CD4-positive, alpha-beta T cell treated with Interleukin-4 for 4 hours (primary cell): Measurements from ENCODE around the gene RHBDD3.

Experiments
- DNase-seq: peaks from one replicate; pipeline ENCODE4 v3.0.0-alpha.2; 2020

Gene RHBDD3

DNA sequence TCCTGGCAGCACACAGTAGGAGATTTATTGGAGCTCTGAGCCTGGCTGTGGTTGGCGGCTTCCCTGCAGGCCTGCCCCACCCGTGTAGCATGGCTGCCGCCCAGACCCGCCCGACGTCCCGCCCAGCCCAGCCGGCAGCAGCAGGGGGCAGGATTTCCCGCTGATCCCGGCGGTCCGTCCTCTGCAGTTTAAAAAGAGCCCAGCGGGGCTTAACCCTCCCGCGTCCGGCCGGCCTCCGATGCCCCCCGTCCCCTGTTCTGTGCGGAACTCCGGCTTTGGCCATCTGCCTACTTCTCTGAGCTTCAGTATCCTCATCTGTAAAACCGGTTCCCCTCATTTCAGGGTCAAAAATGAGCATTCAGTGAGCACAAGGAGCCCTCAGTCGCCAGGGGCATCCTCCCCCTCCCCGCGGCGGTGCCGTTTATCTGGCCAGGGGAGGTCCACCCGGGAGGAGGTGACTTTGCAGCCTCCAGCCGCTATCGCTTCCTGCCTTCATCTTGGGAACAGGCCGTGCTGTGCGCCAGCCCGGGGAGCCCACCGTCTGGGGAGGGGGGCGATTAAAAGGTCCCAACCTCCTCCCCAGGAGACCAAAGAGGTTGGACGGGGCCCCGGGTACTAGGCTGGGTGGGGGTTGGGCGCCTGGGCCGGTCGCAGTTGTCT lies 38.5 kb upstream of the RHBDD3 start, which contains the start of gene GAS2L1:
Gene GAS2L1, plus strand, starts transcription at position 476 of the 660 bp plus-strand sequence. CDS start 1,456 bp downstream, outside the sequence.
- DNase-seq, result peak; percentile 15

DNA sequence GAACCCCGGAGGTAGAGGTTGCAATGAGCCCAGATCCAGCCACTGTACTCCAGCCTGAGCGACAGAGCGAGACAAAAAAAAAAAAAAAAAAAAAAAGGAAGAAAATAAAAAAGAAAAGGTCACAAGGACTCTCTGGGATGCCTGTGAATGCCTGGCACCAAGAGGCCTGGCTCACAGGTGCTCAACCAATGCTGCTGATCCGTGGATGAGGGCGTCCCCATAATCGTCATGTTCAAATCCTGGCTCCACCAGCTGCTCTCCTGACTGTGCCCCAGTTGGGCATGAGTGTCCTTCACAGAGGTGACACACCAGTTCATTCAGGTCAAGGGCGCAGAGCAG lies 38.0 kb upstream of the RHBDD3 start:
- no peak for DNase-seq

DNA sequence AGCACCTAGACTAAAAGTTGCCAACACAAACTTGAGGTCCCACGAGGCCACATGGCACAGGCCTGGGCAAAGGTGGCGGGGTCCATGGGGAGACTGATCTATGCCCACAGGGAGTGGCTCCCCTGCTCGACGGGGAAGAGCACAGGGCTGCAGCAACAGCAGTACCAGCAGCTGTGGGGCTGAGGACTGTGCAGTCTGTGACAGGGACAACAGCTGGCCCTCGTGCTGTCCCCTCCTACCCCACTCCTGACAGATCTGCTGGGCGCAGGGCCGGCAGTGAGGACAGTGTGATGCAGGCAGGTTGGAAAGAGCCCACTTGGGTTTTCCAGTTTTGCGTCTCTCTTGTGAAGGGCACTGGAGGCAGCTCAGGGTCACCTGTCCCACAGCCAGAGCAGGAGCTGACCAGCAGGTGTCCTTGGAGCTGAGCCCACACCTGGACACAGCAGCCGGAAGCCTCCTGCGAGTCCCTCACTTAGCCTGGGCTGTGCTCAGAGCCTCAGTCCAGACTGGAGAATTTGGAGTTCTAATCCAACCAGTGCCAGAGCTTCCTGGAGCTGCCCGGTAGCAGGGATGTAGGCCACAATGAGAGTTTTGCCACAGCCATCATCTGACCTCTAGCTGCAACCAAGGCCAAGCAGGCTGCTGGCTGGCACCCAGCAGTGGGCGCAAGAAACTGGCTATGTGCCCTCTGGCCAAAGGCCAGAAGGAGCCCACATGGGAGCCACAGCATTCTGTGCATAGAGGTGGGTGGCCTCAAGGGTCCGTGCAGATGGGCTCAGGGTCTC lies 35.1 kb upstream of the RHBDD3 start:
- no peak for DNase-seq

DNA sequence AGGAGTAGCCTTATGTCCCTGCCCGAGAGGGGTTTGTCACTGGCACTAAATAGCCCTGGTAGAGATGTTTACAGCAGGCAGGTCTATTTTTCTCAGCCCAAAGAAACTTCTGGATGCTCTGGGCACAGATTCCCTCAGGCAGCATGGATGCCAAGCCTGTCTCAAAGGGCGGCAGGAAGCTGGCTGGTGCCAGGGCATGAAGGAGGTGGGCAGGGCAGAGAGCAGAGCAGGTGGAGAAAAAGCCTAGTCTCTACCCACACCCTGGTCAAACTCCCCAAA lies 34.6 kb upstream of the RHBDD3 start:
- DNase-seq, result no peak

DNA sequence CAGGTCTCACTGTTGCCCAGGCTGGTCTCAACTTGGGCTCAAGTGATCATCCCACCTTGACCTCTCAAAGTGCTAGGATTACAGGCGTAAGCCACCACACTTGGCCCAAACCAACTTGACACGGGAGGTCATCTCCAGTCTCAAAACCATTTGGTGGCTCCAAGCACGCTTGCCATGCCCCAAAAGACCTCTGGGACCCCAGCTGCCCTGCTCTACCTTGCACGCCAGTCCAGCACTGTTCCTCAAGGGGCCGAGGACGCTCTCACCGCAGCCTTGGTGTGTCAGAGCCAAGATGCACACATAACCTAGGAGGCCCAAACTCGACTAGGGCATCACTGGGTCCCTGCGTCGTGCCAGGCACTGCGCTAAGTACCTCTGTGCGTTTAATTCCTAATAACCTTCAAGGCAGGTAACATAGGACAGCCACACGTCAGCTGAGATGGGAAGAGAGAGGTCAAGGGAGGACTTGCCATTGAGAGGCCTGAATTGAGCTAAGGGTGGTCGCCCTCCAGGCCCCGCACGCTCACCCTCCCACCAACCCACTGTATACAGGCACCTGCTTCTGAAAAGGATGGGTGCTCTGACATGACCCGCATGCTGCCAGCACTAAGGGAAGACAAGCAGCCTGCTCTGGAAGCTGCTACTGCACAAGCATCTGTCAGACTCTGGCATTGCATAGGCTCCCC lies 34.1 kb upstream of the RHBDD3 start:
- DNase-seq, result no peak

DNA sequence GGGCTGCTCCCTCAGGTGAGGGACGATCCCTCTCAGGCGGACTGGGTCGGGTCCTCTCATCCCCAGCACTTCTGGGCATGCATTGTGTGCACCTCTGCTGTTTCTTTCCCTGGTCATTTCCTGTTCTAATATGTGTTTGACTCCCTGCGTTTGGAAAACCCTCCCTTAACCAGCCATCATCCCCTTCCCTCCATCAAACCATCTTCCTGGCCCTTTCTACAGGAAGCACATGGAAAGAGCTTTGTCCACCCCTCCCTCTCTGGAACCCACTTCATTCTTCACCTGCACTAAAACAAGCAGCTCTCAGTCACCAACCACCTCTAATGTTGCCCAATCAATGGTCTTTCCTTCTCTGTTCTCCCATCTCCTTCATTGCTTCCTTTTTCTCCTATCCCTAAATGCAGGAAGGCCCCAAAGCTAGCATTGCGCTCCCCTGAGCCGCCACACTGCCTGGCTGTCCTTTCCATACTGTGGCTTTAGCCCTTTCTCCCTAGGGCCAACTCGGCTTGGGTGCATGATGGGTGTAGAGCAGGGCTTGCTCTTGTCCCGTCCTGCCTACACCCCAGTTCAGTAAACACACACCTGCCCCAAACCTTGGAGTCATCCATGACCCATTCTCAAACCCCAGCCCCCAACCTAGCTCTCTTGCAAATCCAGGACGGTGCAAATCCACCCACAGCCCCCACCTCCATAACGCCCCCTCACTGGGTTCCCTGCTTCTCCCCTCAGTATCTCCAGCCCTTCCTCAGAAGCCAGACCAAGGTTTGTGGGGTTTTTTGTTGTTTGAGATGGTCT lies 33.2 kb upstream of the RHBDD3 start:
- no peak for DNase-seq

DNA sequence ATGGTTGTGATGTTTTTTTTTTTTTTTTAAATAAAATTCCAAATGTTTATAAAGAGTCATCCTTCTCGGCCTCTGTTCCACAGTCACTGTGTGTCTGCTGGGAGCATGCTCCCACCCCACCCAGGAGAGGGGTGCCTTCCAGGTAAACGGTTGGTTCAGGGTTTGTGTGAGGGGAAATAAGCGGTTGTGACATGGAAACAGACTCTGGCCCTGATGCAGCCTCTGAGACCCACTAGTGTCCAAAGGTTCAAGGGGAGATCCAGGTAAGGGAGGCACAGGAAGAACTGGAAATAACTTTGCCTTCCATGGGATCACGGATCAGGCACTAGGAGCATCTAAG lies 32.7 kb upstream of the RHBDD3 start:
- DNase-seq, result no peak

DNA sequence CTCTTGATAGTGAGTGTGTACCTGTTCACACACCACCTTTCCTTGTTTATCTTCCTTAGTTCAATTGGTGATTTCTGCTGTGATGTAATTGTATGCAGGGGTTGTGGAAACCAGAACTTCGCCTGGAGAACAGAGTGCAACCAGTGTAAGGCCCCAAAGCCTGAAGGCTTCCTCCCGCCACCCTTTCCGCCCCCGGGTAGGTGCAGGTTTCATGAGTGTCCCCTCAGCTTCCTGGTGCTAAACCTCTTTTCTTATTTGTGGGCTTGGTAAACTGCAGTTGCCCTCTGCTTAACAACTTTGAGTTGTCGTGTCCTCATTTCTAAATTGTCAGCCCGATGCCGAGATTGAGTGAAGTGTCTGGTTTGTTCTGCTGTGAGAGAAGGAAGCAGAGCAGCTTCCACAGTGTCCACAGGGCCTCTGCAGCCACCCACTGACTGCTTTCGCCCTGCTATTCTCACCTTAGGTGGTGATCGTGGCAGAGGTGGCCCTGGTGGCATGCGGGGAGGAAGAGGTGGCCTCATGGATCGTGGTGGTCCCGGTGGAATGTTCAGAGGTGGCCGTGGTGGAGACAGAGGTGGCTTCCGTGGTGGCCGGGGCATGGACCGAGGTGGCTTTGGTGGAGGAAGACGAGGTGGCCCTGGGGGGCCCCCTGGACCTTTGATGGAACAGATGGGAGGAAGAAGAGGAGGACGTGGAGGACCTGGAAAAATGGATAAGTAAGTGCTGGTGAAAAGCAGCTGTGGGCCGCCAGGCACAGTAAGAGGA lies 31.5 kb upstream of the RHBDD3 start:
- DNase-seq, result no peak

DNA sequence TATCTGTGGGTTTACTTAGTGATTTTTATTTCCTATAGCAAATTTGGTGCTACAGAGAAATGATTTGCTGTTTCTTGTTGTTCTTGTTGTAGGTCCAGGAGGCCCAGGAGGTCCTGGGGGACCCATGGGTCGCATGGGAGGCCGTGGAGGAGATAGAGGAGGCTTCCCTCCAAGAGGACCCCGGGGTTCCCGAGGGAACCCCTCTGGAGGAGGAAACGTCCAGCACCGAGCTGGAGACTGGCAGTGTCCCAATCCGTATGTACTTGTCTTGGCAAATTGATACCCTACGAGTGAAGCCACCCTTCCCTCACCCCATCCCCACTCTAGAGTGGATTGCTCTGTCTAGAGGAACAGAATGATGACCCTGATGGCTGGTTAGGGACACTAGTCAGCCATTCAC lies 30.9 kb upstream of the RHBDD3 start:
- no peak for DNase-seq

DNA sequence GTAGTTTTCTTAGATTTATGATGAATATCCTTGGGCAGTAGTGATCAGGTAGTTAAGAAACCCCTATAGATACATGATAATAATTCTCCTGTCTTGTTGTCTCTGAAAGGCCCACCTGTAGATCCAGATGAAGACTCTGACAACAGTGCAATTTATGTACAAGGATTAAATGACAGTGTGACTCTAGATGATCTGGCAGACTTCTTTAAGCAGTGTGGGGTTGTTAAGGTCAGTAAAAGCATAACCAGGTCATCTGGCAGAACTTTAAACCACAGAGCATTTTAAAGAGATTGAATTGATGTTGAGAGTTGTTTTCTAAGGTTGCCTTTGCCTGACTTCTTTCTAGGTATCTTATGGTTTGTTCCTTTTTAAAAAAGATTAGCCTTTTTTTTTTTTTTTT lies 24.6 kb upstream of the RHBDD3 start:
- DNase-seq, result no peak

DNA sequence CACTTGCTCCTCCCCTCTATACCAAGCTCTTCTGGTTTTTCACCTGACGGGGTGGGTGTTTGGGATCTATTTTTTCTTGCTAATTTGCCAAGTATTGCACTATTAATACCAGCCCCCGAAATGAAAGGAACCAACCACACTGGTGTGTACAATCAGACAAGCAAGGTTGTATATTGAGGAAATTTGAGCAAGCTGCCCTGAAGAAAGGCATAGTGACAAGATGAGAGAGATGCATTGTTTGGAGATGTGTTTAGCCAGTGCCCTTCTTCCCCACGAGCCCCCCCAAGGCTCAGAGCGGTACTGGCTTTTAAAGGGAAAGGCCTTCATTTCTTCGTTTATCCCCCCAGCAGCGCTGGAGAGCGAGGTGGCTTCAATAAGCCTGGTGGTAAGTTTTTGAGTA lies 23.4 kb upstream of the RHBDD3 start:
- DNase-seq, result no peak

DNA sequence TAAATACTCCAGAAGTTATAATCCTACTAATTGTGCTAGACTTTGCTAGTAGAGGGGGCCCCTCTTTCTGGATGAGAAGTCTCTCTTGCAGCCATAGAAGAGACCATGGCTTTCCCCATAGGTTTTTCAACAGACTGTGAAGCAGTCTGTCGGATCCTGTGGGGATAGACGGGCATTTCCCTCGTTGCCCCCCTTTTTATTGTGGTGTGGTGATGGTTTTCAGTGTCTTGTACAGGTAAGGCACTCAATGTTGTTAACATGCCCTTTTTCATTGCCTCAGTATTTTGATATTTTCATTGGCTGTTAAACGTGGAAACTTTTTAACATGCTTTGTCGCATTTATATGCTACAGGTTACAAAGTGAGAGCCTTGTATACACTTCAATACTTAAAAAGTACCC lies 22.3 kb upstream of the RHBDD3 start:
- DNase-seq, result no peak

DNA sequence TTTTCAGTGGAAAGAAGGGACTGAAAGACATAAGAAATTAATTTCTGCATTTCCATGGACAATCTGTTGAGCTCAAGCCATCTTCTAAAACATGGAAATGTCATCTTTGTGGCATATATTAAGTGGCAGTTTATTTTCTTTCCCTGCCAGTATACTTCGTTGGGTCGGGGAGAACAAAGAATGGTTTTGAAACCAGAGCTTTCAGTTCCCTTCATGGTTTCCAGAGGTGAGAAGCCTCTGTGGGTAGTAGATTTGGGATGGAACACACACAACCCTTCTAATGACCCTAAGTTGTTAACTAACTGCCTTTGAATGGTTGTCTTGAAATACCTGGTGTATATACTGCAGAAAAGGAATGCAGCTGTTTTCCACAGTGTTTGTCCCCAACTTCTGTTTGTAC lies 21.1 kb upstream of the RHBDD3 start:
- DNase-seq, result no peak

DNA sequence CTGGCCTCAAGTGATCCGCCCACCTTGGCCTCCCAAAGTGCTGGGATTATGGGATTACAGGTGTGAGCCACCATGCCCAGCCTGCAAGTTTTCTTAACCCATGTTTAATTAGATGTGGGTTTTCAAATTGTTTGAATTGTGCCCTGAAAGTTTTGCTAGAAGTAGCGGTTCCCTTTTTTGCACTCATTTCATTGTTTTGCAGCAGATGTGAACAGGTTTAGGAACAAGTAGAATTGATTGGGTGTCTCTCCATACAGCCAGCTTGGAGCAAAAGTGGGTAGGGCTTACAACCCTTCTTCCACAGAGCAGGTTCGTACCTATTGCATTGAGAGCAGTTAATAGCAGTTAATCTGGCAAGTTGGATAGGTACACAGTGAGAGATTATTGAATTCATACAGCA lies 16.4 kb upstream of the RHBDD3 start:
- no peak for DNase-seq

DNA sequence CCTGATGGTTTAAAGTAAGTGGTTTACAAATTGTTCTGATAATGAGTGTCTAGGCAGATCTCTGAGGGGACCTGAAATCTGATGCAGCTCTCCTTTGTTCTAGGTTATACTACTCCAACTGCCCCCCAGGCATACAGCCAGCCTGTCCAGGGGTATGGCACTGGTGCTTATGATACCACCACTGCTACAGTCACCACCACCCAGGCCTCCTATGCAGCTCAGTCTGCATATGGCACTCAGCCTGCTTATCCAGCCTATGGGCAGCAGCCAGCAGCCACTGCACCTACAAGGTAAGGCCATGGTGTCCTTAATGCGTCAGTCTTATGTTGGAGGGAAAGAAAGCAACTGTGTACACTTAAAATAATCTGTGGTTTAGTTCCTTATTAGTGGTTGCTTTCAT lies 10.1 kb upstream of the RHBDD3 start:
- no peak for DNase-seq

DNA sequence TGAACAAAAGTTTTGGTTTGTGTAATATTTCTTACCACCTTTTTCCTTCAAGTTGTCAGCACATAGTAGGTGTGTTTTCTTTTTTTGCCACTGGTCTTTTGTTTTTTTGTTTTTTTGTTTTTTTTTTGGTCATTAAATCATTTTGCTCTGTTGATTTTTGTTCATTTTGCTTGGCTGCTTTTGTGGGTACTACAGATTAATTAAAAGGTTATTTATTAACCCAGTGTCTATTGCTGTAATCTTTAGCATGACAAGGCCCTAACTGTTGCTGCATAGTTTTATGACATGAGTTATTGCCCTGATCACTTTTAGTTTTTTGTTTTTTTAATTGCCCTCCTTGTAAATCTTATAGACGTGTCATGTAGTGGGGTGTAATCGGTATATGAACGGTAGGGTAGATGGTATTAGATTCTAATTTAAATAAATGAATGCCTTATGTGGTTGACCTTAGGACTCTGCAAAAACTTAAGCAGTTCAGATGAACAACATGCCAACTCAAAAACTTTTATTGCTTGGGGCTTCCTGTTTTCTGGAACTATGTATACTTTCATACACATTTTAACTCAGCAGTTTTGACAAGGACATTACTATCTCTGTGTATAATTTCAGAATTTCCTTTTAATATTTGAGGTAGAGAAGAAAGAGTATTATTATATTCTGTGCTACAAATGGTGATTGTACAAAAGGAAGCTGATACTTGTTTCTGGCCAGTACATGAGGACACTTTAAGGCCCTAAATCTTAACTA lies 8.2 kb upstream of the RHBDD3 start:
- DNase-seq, result no peak

DNA sequence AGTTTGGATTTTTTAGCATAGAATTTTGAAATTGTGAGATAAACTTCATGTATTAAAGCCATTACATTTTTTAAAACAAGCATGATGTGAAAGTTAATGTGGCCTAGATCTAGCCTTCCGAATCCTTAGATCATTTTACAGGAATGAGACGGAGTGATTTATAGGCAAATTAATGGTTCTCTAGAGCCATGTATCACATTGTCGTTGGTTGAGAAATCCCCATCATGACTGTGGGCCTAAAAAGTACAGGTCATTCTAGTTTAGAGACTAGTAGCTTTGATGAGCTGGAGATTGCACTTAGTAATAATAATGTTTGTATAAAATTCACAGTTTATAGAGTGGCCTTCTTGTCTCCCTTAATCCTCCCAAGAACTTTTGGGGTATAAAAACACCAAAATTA lies 7.4 kb upstream of the RHBDD3 start:
- no peak for DNase-seq

DNA sequence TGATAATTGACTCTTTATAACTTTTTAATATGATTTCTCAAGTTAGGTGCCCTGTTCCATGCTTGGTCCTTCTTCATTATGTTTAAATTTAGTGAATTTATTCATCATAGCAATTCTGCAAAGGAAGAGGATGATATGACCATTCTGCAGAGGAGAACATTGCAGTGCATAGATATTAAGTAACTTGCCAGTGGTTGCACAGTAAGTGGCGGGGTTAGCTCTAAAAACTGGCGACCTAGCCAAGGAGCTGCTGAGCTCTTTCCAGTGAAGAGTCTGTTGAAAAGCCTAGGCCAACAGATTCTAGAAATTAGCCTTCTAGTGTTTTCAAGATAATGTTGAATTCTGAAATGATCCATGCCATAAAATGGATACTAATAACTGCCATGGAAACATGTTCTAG lies 4.8 kb upstream of the RHBDD3 start:
- no peak for DNase-seq

DNA sequence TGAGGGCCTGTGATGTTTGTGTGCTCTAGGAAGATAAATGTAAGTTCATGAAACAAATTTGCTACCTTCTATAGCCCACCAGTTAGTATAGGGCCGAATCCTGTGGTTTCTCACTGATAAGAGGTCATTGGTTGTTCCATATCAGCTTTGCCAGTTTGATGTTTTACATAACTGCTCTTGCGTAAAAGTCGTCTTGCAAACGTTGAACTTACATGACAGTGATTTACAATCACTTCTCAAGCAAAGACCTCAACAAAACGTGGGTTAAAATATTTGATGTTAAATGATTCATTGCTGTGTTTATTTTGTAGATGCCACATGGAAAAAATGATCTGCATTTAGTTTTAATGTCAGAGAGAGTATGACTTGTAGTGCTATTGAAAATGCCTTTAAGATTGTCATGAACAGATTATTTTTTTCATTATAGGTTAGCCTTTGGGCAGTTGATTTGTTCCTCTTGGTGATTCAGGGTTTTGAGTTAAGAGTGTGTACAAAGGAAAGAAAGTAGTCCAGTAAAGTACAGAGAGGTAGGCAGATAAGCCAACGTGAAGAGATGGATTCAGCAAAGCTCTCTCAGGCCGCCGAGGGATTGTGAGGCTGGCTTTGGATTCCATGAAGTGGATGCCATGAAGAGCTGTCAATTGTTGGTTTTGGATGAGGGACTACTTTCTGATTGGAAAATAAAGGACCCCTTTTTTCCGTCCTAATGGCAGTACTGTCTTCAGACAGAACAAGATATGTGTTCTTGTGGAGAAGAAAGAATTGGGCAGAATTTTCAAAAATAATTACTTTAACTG lies 2.9 kb upstream of the RHBDD3 start:
- DNase-seq, result no peak

DNA sequence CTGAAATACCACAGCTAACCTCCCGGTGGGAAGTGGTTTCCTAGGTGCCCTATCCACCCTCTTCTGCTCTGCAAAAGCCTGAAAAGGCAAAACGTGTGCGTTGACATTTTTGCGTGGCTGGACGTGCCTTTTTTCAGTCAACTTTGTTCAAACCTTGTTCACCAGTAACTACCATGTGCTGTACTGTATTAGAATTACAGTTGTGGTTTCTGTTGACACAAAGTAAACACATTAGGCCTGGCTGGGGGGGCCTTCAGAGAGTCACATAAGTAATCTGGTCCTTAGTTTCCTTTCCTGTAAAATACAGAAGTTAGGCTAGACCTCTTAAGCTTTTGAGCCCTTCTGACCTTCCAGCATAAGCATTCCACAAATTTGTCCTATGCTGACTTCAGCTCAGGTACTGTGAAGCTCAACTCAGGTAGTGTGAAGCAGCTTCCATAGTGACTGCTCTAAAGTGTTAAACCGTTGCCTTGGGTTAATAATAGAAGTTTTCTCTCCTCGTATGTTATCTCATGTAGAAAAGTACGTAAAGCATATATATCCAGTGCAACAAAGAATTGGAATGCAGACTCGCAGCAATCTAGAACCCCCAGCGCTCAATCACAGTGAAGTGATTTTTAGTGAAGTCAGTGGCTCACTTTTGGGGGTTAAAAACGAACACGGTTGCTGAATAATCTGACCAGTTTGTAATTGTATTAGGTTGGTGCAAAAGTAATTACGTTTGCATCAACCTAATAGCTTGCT lies 2.1 kb upstream of the RHBDD3 start:
- DNase-seq, result peak; percentile 5

DNA sequence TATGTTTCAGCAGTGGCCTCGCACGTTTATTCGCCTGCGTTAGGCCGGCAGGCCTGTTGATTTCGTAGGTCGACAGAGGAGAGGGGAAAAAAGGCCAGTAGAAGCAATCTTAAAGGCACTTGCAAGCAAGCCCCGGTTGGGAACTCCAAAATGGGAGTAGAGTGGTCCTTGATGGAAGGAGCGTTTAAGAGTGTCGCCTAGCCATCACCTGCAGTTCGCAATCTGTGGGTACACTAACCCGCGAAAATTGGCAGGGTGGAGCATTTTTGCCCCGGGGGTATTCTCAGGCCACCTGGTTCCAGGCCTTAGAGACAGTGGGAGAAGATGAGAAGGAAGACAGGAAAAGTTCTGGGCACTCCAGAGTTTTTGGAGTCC lies 1.4 kb upstream of the RHBDD3 start:
- no peak for DNase-seq
